Loucy (cell line): ENCODE data around the gene TIMM10B.

ENCODE experiments used
- H2AFZ ChIP-seq: fragments of 200-600 bp; sonication (generic); 2 replicates; pipeline ENCODE4 v1.6.0; 2016; ENCODE audit warnings: antibody characterized with exemption, mild to moderate bottlenecking, low read length, moderate library complexity
- H3F3A ChIP-seq: fragments of 200-600 bp; 2 replicates; pipeline ENCODE4 v1.6.0; 2016; ENCODE audit warnings: antibody characterized with exemption, low read depth, mild to moderate bottlenecking
- H3K27me3 ChIP-seq: fragments of 200-600 bp; sonication (generic); 2 replicates; pipeline ENCODE4 v1.6.1; 2014; ENCODE audit warnings: low read length, mild to moderate bottlenecking; ENCODE audit not compliant: insufficient read depth, poor library complexity, severe bottlenecking
- H3K36me3 ChIP-seq: fragments of 200-600 bp; sonication (generic); 2 replicates; pipeline ENCODE4 v1.6.1; 2016; ENCODE audit warnings: low read length; ENCODE audit not compliant: insufficient read depth
- H3K4me1 ChIP-seq: fragments of 200-600 bp; sonication (generic); 2 replicates; pipeline ENCODE4 v1.5.1; 2014; ENCODE audit warnings: low read length, mild to moderate bottlenecking; ENCODE audit not compliant: insufficient read depth, poor library complexity, severe bottlenecking
- H3K4me2 ChIP-seq: fragments of 200-600 bp; sonication (generic); 2 replicates; pipeline ENCODE4 v1.6.0; 2014; ENCODE audit warnings: antibody characterized with exemption, low read length, low read depth, mild to moderate bottlenecking; ENCODE audit not compliant: poor library complexity, severe bottlenecking
- H3K4me3 ChIP-seq: fragments of 200-600 bp; sonication (generic); 2 replicates; pipeline ENCODE4 v1.5.1; 2014; ENCODE audit warnings: low read length, mild to moderate bottlenecking, mixed read lengths; ENCODE audit not compliant: poor library complexity, severe bottlenecking
- H3K79me2 ChIP-seq: fragments of 200-600 bp; sonication (generic); 2 replicates; pipeline ENCODE4 v1.6.1; 2014; ENCODE audit warnings: low read length; ENCODE audit not compliant: insufficient read depth
- H3K9ac ChIP-seq: fragments of 200-600 bp; sonication (generic); 2 replicates; pipeline ENCODE4 v1.6.0; 2014; ENCODE audit warnings: mild to moderate bottlenecking, low read depth, low read length, moderate library complexity; ENCODE audit not compliant: poor library complexity, severe bottlenecking
- H3K9me2 ChIP-seq: fragments of 200-600 bp; sonication (generic); replicated peaks from 2 replicates; pipeline ENCODE4 v1.6.1; 2016; ENCODE audit warnings: low read depth, low read length, mixed read lengths
- H3K9me3 ChIP-seq: fragments of 200-600 bp; sonication (generic); 2 replicates; pipeline ENCODE4 v1.6.1; 2014; ENCODE audit warnings: mild to moderate bottlenecking, antibody characterized with exemption, low read length, low read depth; ENCODE audit not compliant: insufficient read depth
- H4K20me1 ChIP-seq: fragments of 200-600 bp; sonication (generic); 2 replicates; pipeline ENCODE4 v1.6.0; 2014; ENCODE audit warnings: antibody characterized with exemption, low read length, mild to moderate bottlenecking; ENCODE audit not compliant: insufficient read depth, poor library complexity, severe bottlenecking
- CTCF ChIP-seq: fragments of 200-600 bp; sonication (generic); conservative IDR thresholded peaks from 2 replicates; pipeline ENCODE4 v1.5.1; 2014; ENCODE audit warnings: mild to moderate bottlenecking, antibody characterized with exemption, low read length
- EZH2phosphoT487 ChIP-seq: fragments of 200-600 bp; IDR thresholded peaks from 2 replicates; pipeline ENCODE4 v1.6.1; 2018; ENCODE audit warnings: antibody characterized with exemption, mild to moderate bottlenecking, moderate library complexity, borderline replicate concordance

Gene TIMM10B

GRCh38 chr11:6448574-6448973 is 32.7 kb upstream of the TIMM10B start:
- Histone ChIP-seq H4K20me1 (no peaks in the 10 kb centered on the region), H3K9me2 (no peaks in the 10 kb centered on the region), H3K27me3 (no peaks in the 10 kb centered on the region), H3K9me3 (no peaks in the 10 kb centered on the region), H3K36me3 (no peaks in the 10 kb centered on the region; the same call in 1 of the 2 replicates), H3K4me2 (no peak overlapping the region), H3K79me2 (no peaks in the 10 kb centered on the region), H3F3A (no peaks in the 10 kb centered on the region), H3K9ac (no peak overlapping the region), H3K4me3 (no peak overlapping the region), H3K4me1 (no peaks in the 10 kb centered on the region), H2AFZ (no peak overlapping the region)
- TF ChIP-seq EZH2phosphoT487 (no peak), CTCF (no peak)

GRCh38 chr11:6452219-6452618 is 29.1 kb upstream of the TIMM10B start:
- TF ChIP-seq CTCF, result no peak
- no peak for TF ChIP-seq EZH2phosphoT487
- H3K79me2 ChIP-seq, result no peaks in the 10 kb centered on the region
- no peak overlapping the region for H3K9ac ChIP-seq
- no peak overlapping the region for H3K4me3 ChIP-seq
- H2AFZ ChIP-seq, result no peak overlapping the region
- H3K9me2 ChIP-seq, result no peaks in the 10 kb centered on the region
- no peaks in the 10 kb centered on the region for H3K27me3 ChIP-seq
- peaks cover 9% of the 10 kb centered on the region; the same call in 1 of the 2 replicates for H3K36me3 ChIP-seq
- H3K9me3 ChIP-seq, result no peaks in the 10 kb centered on the region
- H3K4me2 ChIP-seq, result no peak overlapping the region
- H3K4me1 ChIP-seq, result no peaks in the 10 kb centered on the region
- no peaks in the 10 kb centered on the region for H4K20me1 ChIP-seq
- H3F3A ChIP-seq, result no peaks in the 10 kb centered on the region

GRCh38 chr11:6453152-6453551 is 28.1 kb upstream of the TIMM10B start:
- Histone ChIP-seq H2AFZ (no peak overlapping the region), H3K4me3 (no peak overlapping the region), H3K4me1 (no peaks in the 10 kb centered on the region), H3F3A (no peaks in the 10 kb centered on the region), H3K4me2 (no peak overlapping the region), H4K20me1 (no peaks in the 10 kb centered on the region), H3K79me2 (no peaks in the 10 kb centered on the region), H3K9ac (no peak overlapping the region), H3K27me3 (no peaks in the 10 kb centered on the region), H3K9me3 (no peaks in the 10 kb centered on the region), H3K9me2 (no peaks in the 10 kb centered on the region), H3K36me3 (peaks cover 9% of the 10 kb centered on the region; the same call in 1 of the 2 replicates)
- TF ChIP-seq CTCF (no peak), EZH2phosphoT487 (no peak)
